ENCODE measurements around the gene MTARC1. TPM values are rescaled to one million over a fixed set of nuclear protein-coding genes. Genes with fewer than 3 reads are reported as not detected.

Gene MTARC1
- total RNA-seq, 4 donors from 2014 or later = 32.2 to 81.8 (median 36.5) TPM

DNA sequence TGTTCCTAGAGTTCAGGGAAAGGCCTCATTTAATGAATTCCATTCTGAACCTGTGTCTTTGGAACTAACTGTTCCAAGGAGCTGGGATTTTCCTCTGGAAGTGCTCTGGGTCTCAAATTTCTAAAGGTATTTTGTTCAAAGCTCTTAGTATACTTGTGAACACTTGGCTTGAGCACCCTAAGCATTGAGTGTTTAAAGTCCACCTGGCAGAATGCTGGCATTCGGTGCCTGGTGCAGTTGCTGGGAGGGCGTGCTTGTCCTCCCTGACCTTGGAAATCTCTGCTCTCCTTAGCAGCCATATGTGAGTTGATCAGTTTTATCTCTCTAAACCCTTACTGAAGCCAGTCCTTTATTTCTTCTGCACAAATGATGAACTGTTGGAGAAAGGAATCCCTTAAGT is 35.6 kb upstream of the MTARC1 start:
- 74 to 82% methylated on average over 2 of the region's 2 CpGs for WGBS, 2 donors
- no peak overlapping the region for H3K27ac ChIP-seq
- no peaks in the 10 kb centered on the region for H3K27me3 ChIP-seq
- no peak for DNase-seq (ENCODE audit: low spot score in 2 of 2)
- peaks cover 0 to 18% (median 0%) of the 10 kb centered on the region in 3 donors for H3K36me3 ChIP-seq
- H3K4me3 ChIP-seq = no peak overlapping the region
- no peaks in the 10 kb centered on the region for H3K9me3 ChIP-seq
- TF ChIP-seq, protein P1, sequence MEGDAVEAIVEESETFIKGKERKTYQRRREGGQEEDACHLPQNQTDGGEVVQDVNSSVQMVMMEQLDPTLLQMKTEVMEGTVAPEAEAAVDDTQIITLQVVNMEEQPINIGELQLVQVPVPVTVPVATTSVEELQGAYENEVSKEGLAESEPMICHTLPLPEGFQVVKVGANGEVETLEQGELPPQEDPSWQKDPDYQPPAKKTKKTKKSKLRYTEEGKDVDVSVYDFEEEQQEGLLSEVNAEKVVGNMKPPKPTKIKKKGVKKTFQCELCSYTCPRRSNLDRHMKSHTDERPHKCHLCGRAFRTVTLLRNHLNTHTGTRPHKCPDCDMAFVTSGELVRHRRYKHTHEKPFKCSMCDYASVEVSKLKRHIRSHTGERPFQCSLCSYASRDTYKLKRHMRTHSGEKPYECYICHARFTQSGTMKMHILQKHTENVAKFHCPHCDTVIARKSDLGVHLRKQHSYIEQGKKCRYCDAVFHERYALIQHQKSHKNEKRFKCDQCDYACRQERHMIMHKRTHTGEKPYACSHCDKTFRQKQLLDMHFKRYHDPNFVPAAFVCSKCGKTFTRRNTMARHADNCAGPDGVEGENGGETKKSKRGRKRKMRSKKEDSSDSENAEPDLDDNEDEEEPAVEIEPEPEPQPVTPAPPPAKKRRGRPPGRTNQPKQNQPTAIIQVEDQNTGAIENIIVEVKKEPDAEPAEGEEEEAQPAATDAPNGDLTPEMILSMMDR (IDR thresholded peaks at IDR 0.05) = no peak
- TF ChIP-seq EP300 (IDR thresholded peaks at IDR 0.05) (no peak), POLR2A (IDR thresholded peaks at IDR 0.05) (no peak)
- peaks cover 0 to 42% (median 12%) of the 10 kb centered on the region in 4 donors for H3K4me1 ChIP-seq

DNA sequence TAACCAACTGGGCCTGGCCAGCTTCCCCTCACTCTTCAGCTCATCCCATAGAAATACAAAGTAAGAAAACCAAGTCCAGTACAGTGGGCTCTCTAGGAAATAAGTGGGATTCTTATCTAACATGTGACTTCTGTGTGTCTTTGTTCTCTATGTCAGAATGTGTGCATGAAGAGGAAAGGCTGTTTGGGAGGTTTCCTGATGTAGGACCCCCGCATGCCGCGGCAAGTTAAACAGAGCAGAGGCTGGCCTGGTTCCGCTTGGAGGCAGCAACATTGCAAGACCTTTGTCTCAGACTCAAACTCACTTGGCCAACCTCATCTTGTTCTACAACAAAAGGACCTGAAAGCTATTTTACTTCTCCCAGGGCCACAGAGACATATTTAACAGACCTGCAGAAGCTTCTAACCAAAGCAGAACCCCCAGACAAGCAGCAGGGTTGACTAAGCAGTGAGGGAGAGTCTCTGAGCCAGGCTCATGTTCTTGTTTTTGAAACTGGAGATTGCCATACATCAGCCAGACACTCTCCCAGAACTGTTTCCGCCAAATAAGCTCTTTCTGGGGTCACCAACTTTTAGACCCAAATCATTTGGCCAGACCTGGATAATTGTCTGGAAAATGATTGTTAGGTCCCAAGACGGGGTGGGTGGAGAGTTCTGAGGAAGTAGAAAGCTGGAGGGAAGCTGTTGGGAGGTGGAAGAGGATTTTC is 32.3 kb upstream of the MTARC1 start:
- TF ChIP-seq, protein P1 (IDR thresholded peaks at IDR 0.05) = no peak
- TF ChIP-seq EP300 (IDR thresholded peaks at IDR 0.05) (no peak), POLR2A (IDR thresholded peaks at IDR 0.05) (no peak)
- WGBS, 2 donors = 86% methylated on average over 6 of the region's 6 CpGs
- H3K4me1 ChIP-seq = peaks cover 0 to 23% (median 11%) of the 10 kb centered on the region in 4 donors
- no peak overlapping the region for H3K27ac ChIP-seq
- H3K9me3 ChIP-seq = no peaks in the 10 kb centered on the region
- no peak for DNase-seq (ENCODE audit: low spot score in 2 of 2)
- H3K27me3 ChIP-seq = no peaks in the 10 kb centered on the region
- H3K4me3 ChIP-seq = no peak overlapping the region
- H3K36me3 ChIP-seq = peaks cover 0 to 40% (median 0%) of the 10 kb centered on the region in 3 donors

DNA sequence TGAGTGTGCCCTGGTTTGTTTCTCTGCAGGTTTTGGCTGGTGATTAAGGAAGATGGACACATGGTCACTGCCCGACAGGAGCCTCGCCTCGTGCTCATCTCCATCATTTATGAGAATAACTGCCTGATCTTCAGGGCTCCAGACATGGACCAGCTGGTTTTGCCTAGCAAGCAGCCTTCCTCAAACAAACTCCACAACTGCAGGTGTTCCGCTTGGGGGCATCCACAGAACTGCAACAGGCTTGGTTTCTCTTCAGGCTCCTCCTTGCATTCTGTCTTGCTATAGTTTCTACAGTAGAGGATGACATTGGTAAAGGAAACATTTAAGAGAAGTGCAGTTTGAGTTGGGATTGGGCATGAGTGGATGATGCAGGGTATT is 31.8 kb upstream of the MTARC1 start:
- Histone ChIP-seq H3K27me3 (no peaks in the 10 kb centered on the region), H3K9me3 (no peaks in the 10 kb centered on the region), H3K36me3 (peaks cover 0 to 40% (median 0%) of the 10 kb centered on the region in 3 donors), H3K4me1 (peaks cover 0 to 18% (median 9%) of the 10 kb centered on the region in 4 donors), H3K4me3 (no peak overlapping the region), H3K27ac (no peak overlapping the region)
- TF ChIP-seq, protein P1 (IDR thresholded peaks at IDR 0.05) = no peak
- TF ChIP-seq POLR2A (IDR thresholded peaks at IDR 0.05) = no peak
- no peak for TF ChIP-seq EP300 (IDR thresholded peaks at IDR 0.05)
- no peak for DNase-seq (ENCODE audit: low spot score in 2 of 2)
- WGBS, 2 donors = 91 to 99% methylated on average over 4 of the region's 4 CpGs

DNA sequence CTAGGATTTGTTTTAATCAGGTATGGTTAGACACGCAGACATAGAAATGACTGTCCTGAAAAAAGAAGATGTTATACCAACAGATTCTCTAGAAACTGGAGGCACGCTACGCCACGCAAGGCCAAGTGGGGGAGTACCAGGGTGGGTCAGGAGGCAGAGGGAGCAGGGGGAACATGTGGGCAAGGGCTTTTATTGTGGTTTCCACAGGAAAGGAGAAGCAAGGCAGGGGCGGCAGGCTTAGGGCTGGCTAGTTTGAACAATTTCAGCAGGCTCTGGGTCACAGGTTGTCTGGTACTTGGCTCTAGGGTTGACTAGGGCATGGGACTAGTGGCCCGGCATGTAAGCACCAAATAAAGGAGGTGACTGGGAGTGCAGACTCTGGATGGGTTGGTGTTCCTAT is 31.4 kb upstream of the MTARC1 start:
- Histone ChIP-seq H3K4me3 (no peak overlapping the region), H3K4me1 (peaks cover 0 to 14% (median 9%) of the 10 kb centered on the region in 4 donors), H3K9me3 (no peaks in the 10 kb centered on the region), H3K27ac (no peak overlapping the region), H3K27me3 (no peaks in the 10 kb centered on the region), H3K36me3 (peaks cover 0 to 40% (median 0%) of the 10 kb centered on the region in 3 donors)
- TF ChIP-seq, protein P1 (IDR thresholded peaks at IDR 0.05) = no peak
- TF ChIP-seq EP300 (IDR thresholded peaks at IDR 0.05) = no peak
- TF ChIP-seq POLR2A (IDR thresholded peaks at IDR 0.05) = no peak
- no peak for DNase-seq (ENCODE audit: low spot score in 2 of 2)
- 88 to 93% methylated on average over 6 of the region's 6 CpGs for WGBS, 2 donors

DNA sequence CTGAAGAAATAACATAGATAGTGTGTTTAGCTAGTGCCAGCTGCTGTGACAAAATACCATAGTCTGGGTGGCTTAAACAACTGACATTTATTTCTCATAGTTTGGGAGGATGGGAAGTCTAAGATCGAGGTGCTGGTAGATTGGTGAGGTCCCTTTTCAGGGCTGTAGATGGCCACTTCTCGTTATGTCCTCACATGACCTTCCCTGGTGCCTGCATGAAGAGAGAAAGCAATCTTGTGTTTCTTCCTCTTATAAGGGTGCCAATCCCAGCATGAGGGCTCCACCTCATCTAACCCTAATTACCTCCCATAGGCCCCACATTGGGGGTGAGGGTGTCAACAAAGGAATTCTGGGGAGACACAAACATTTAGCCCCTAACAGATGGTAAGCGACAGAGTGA is 29.3 kb upstream of the MTARC1 start:
- H3K27ac ChIP-seq = no peak overlapping the region
- H3K36me3 ChIP-seq = peaks cover 0 to 54% (median 0%) of the 10 kb centered on the region in 3 donors
- WGBS, 2 donors = 80 to 96% methylated on average over 3 of the region's 3 CpGs
- no peak overlapping the region for H3K4me3 ChIP-seq
- H3K9me3 ChIP-seq = no peaks in the 10 kb centered on the region
- no peaks in the 10 kb centered on the region for H3K27me3 ChIP-seq
- H3K4me1 ChIP-seq = no peaks in the 10 kb centered on the region
- TF ChIP-seq, protein P1 (IDR thresholded peaks at IDR 0.05) = no peak
- TF ChIP-seq EP300 (IDR thresholded peaks at IDR 0.05) (no peak), POLR2A (IDR thresholded peaks at IDR 0.05) (no peak)
- DNase-seq (ENCODE audit: low spot score in 2 of 2) = no peak
